ES-I3 (cell line): Measurements from ENCODE around the gene ANKS6.

Source experiments
- H3K36me3 ChIP-seq: 2 replicates; pipeline ENCODE4 v1.6.1; 2013; ENCODE audit warnings: mild to moderate bottlenecking, low read length, control low read depth, moderate library complexity; ENCODE audit not compliant: insufficient read depth
- H3K4me1 ChIP-seq: 2 replicates; pipeline ENCODE4 v1.6.1; 2013; ENCODE audit warnings: mild to moderate bottlenecking, control low read depth, low read length; ENCODE audit not compliant: insufficient read depth
- H3K9ac ChIP-seq: 2 replicates; pipeline ENCODE4 v1.6.1; 2013; ENCODE audit warnings: low read depth, mild to moderate bottlenecking, low read length, moderate library complexity
- H3K9me3 ChIP-seq: 2 replicates; pipeline ENCODE4 v1.6.1; 2013; ENCODE audit warnings: mild to moderate bottlenecking, low read length, moderate library complexity; ENCODE audit not compliant: control insufficient read depth, insufficient read depth

ANKS6 gene

DNA sequence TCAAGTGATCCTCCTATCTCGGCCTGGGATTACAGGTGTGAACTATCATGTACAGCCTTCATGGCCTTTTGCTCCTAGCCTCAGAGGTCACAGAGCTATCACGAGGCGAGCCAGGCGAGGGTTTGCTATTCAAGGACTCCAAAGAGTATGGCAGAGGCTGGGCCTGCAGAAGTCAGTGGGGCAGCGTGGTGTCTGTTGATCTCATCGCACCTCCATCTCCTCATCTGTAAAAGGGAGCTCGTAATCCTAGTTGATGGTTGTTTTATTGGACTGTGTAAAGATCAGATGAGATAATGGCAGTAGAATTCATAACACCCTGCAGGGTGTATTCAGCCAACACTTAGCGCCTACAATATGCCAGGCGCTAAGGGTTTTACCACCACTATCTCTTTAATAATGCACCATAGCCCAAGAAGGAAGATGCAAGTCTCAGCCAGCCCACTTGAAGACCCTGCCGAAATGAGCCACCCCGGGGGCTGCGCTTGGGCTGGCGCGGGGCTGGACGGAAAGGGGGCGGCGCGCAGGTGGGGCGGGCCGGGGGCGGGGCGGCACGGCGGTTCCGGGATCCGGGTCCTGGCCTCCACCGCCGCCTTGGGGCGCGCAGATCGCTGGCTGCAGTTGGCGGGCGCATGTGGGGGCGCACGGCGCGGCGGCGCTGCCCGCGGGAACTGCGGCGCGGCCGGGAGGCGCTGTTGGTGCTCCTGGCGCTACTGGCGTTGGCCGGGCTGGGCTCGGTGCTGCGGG is 10.9 kb upstream of the ANKS6 start, which contains the start of gene GALNT12:
Gene GALNT12 (plus strand): TSS at position 601 of the 744 bp plus-strand sequence. CDS start 29 bp downstream, at position 630.
- Histone ChIP-seq H3K9me3 (no peaks in the 10 kb centered on the region), H3K9ac (peak within 1 kb of the TSS; percentile 67; the same call in 1 of the 2 replicates), H3K4me1 (0 out of 2 replicates have a peak, but pooled peaks cover 4% of the 10 kb centered on the region), H3K36me3 (no peaks in the 10 kb centered on the region)

- Histone ChIP-seq H3K9ac (no peak overlapping the region), H3K9me3 (no peaks in the 10 kb centered on the region), H3K36me3 (no peaks in the 10 kb centered on the region), H3K4me1 (0 out of 2 replicates have a peak, but pooled peaks cover 4% of the 10 kb centered on the region)
Observed at GRCh38 chr9:98806394-98807035, 10.2 kb upstream of the ANKS6 start.

GRCh38 chr9:98805506-98806272 is 9.3 kb upstream of the ANKS6 start:
- no peaks in the 10 kb centered on the region for H3K36me3 ChIP-seq
- no peak overlapping the region for H3K9ac ChIP-seq
- H3K4me1 ChIP-seq: 0 out of 2 replicates have a peak, but pooled peaks cover 4% of the 10 kb centered on the region
- H3K9me3 ChIP-seq: no peaks in the 10 kb centered on the region

- H3K9me3 ChIP-seq: no peaks in the 10 kb centered on the region
- no peaks in the 10 kb centered on the region for H3K36me3 ChIP-seq
- no peak overlapping the region for H3K9ac ChIP-seq
- H3K4me1 ChIP-seq: 0 out of 2 replicates have a peak, but pooled peaks cover 4% of the 10 kb centered on the region
Observed at GRCh38 chr9:98804083-98804482, 7.7 kb upstream of the ANKS6 start.

DNA sequence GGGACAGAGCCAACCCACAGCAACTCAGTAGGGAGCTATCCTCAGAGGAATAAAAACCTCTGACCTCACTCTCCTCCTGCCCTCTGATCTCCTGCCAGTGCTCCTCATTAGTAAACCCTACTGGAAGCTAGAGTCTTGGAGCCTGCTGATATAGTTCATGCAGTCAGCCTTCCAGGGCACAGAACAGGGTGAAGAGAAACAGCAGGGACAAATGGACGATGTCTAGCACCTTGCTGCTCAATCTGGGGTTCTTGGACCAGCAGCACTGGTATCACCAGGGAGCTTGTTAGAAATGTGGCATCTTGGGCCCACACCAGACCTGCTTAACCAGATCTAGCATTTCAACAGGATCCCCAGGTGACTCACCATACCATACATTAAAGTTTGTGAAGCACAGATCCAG is 5.6 kb upstream of the ANKS6 start:
- H3K36me3 ChIP-seq: no peaks in the 10 kb centered on the region
- no peak overlapping the region for H3K9ac ChIP-seq
- H3K4me1 ChIP-seq: 0 out of 2 replicates have a peak, but pooled peaks cover 1% of the 10 kb centered on the region
- peaks cover 2% of the 10 kb centered on the region; the same call in 1 of the 2 replicates for H3K9me3 ChIP-seq

DNA sequence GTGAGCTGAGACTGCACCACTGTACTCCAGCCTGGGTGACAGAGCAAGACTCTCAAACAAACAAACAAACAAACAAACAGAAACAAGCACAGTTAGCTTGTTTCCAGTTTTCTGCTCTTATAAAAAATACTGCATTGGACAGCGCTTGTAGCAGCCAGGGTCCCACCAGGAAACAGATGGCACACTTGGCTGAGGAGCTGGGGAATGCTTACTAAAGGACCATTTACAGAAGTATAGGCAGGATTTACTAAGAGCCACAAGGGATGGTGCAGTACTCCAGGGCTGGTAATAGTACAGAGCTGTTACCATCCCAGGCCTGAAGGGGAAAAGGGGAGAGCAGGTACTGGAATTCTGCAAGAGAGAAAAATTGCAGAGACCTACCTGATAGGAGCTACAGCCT is 5.2 kb upstream of the ANKS6 start:
- peaks cover 2% of the 10 kb centered on the region; the same call in 1 of the 2 replicates for H3K9me3 ChIP-seq
- H3K4me1 ChIP-seq: no peaks in the 10 kb centered on the region
- H3K9ac ChIP-seq: no peak overlapping the region
- H3K36me3 ChIP-seq: no peaks in the 10 kb centered on the region

DNA sequence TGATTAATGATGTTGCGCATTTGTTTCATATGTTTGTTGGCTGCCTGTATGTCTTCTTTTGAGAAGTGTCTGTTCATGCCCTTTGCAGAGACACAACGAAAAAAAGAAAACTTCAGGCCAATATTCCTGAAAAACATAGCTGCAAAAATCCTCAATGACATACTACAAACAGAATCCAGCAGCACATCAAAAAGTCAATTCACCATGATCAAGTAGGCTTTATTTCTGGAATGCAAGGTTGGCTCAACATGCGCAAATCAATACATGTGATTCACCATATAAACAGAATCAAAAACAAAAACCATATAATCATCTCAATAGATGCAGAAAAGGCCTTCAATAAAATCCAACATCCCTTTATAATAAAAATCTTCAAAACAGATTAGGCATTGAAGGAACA is 1.9 kb upstream of the ANKS6 start:
- Histone ChIP-seq H3K4me1 (0 out of 2 replicates have a peak, but pooled peaks cover under 1% of the 10 kb centered on the region), H3K36me3 (no peaks in the 10 kb centered on the region), H3K9me3 (peaks cover 2% of the 10 kb centered on the region; the same call in 1 of the 2 replicates), H3K9ac (no peak overlapping the region)

GRCh38 chr9:98797491-98797890 is 1.1 kb upstream of the ANKS6 start:
- no peak overlapping the region for H3K9ac ChIP-seq
- H3K9me3 ChIP-seq: peaks cover 2% of the 10 kb centered on the region; the same call in 1 of the 2 replicates
- H3K36me3 ChIP-seq: no peaks in the 10 kb centered on the region
- H3K4me1 ChIP-seq: 0 out of 2 replicates have a peak, but pooled peaks cover 4% of the 10 kb centered on the region

GRCh38 chr9:98795970-98796363 is 388 bp downstream of the ANKS6 start:
- Histone ChIP-seq H3K36me3 (no peaks in the 10 kb centered on the region), H3K9ac (peak overlapping the region; percentile 75), H3K4me1 (peaks cover 14% of the 10 kb centered on the region), H3K9me3 (peaks cover 2% of the 10 kb centered on the region; the same call in 1 of the 2 replicates)

- peaks cover 2% of the 10 kb centered on the region; the same call in 1 of the 2 replicates for H3K9me3 ChIP-seq
- H3K36me3 ChIP-seq: no peaks in the 10 kb centered on the region
- peaks cover 14% of the 10 kb centered on the region for H3K4me1 ChIP-seq
- H3K9ac ChIP-seq: peak overlapping the region; percentile 75
Observed at GRCh38 chr9:98795295-98795955, 930 bp downstream of the ANKS6 start.

GRCh38 chr9:98794802-98795201 is 1.6 kb downstream of the ANKS6 start:
- Histone ChIP-seq H3K9ac (no peak overlapping the region), H3K36me3 (no peaks in the 10 kb centered on the region), H3K9me3 (peaks cover 2% of the 10 kb centered on the region; the same call in 1 of the 2 replicates)

DNA sequence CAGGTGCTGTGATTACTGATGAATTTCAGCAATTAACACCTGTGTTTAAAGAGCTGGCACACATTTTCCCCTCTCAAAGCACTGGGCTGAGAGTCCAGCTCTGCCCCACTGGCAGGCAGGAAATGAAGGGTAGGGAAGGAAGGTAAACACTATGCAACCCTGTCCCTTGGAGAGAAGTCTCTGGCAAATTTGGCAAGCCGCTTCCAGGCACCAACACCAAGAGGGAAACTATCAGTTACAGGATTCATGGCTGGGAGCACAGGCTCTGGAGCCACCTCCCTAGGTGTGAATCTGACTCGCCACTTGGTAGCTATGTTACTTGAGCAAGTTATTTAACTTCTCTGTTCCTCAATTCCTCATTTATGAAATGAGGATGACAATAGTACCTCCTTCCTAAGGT is 3.3 kb downstream of the ANKS6 start:
- H3K4me1 ChIP-seq: peaks cover 14% of the 10 kb centered on the region
- no peak overlapping the region for H3K9ac ChIP-seq
- peaks cover 2% of the 10 kb centered on the region; the same call in 1 of the 2 replicates for H3K9me3 ChIP-seq
- 0 out of 2 replicates have a peak, but pooled peaks cover 4% of the 10 kb centered on the region for H3K36me3 ChIP-seq

More at GRCh38 chr9:98794802-98795201, 1.6 kb downstream of the ANKS6 start:
- peaks cover 14% of the 10 kb centered on the region for H3K4me1 ChIP-seq

GRCh38 chr9:98791608-98792490 is 4.5 kb downstream of the ANKS6 start:
- Histone ChIP-seq H3K9ac (no peak overlapping the region), H3K9me3 (no peaks in the 10 kb centered on the region), H3K36me3 (0 out of 2 replicates have a peak, but pooled peaks cover 4% of the 10 kb centered on the region), H3K4me1 (peaks cover 14% of the 10 kb centered on the region)
